A549 (cell line): ENCODE results near the gene LGR4. TPM values are rescaled to one million over a fixed set of nuclear protein-coding genes. Genes with fewer than 3 reads are reported as not detected.
A peak's percentile ranks its signal among the peaks of the same experiment; 100 is the strongest.

Experiments used
- ATAC-seq, 2 experiments: fragments of 200-7000 bp in 1 of 2; fragments of >200 bp in 1 of 2; cut with Nextera tagmentation in 1 of 2; cut with Tn5 transposase in 1 of 2; 3 replicates each; pipeline versions ENCODE4 v1.8.0 to v1.9.1; 2018 to 2020; ENCODE audit warnings: mild to moderate bottlenecking in 1 of 2, moderate library complexity in 1 of 2
- CTCF ChIA-PET: fragments of 300-600 bp; sonication (Branson Sonifier 250); formaldehyde crosslinking; extraction: SDS; loops from one replicate; lab custom pipeline; 2021; ENCODE audit warnings: antibody characterized with exemption, inconsistent platforms; lab: Yijun Ruan, JAX
- POLR2A ChIA-PET: fragments of 350-600 bp; formaldehyde crosslinking; extraction: SDS; loops from one replicate; lab custom pipeline; 2021; ENCODE audit warnings: antibody characterized with exemption, inconsistent platforms; lab: Yijun Ruan, JAX
- DNase-seq, 2 experiments: peaks; one replicate each; pipeline versions ENCODE4 v3.0.0 to v3.0.0-alpha.2; 2011 to 2016; ENCODE audit warnings: low read depth in 1 of 2, low spot score in 1 of 2
- FAIRE-seq: peaks from 2 replicates; lab custom pipeline; 2011; peaks lifted over from hg19 to GRCh38; lab: Jason Lieb, UNC
- H3K27ac ChIP-seq, 2 experiments: fragments of >200 bp; sonication (Bioruptor Twin); formaldehyde crosslinking; 3 replicates each; pipeline ENCODE4 v1.5.1; 2016 to 2017
- H3K4me1 ChIP-seq: fragments of >200 bp; sonication (Bioruptor Twin); formaldehyde crosslinking; 3 replicates; pipeline ENCODE4 v1.6.1; 2016
- H3K4me2 ChIP-seq: fragments of >200 bp; sonication (Bioruptor Twin); formaldehyde crosslinking; 3 replicates; pipeline ENCODE4 v1.6.1; 2016
- H3K4me3 ChIP-seq: fragments of >200 bp; sonication (Bioruptor Twin); formaldehyde crosslinking; 3 replicates; pipeline ENCODE4 v1.5.1; 2016
- H3K9me3 ChIP-seq: fragments of >200 bp; sonication (Bioruptor Twin); formaldehyde crosslinking; 3 replicates; pipeline ENCODE4 v1.6.1; 2016
- CEBPB ChIP-seq, 2 experiments: fragments of >200 bp in 1 of 2; sonication (Bioruptor Twin) in 1 of 2; formaldehyde crosslinking in 1 of 2; IDR thresholded peaks; 2 replicates each; pipeline ENCODE4 v1.6.1; 2012 to 2016
- E2F6 ChIP-seq: IDR thresholded peaks from 2 replicates; pipeline ENCODE4 v1.6.1; 2012; ENCODE audit warnings: low read depth, borderline replicate concordance
- EHMT2 ChIP-seq: fragments of 200-600 bp; sonication (generic); IDR thresholded peaks from 2 replicates; pipeline ENCODE4 v1.6.1; 2016; ENCODE audit warnings: antibody characterized with exemption, low read depth, mild to moderate bottlenecking, moderate library complexity
- ELK1 ChIP-seq: fragments of 150-350 bp; IDR thresholded peaks from 2 replicates; pipeline ENCODE4 v1.6.1; 2014; ENCODE audit warnings: low read depth, mild to moderate bottlenecking, low read length
- FOSL2 ChIP-seq, 2 experiments: fragments of 450-650 bp in 1 of 2; fragments of >200 bp in 1 of 2; sonication (Bioruptor Twin) in 1 of 2; formaldehyde crosslinking; IDR thresholded peaks; 2 replicates each; pipeline versions ENCODE4 v1.5.0 to v1.6.1; 2016 to 2020; ENCODE audit warnings: mild to moderate bottlenecking in 1 of 2, moderate library complexity in 1 of 2
- FOXS1 ChIP-seq: fragments of 250-450 bp; sonication (Bioruptor Pico); IDR thresholded peaks from 2 replicates; pipeline ENCODE4 v1.5.0; 2020; ENCODE audit warnings: mild to moderate bottlenecking, moderate library complexity
- GATA3 ChIP-seq: IDR thresholded peaks from 2 replicates; pipeline ENCODE4 v1.6.1; 2012; ENCODE audit warnings: borderline replicate concordance
- HDAC2 ChIP-seq: fragments of 200-600 bp; sonication (generic); IDR thresholded peaks from 2 replicates; pipeline ENCODE4 v1.6.1; 2016
- JUNB ChIP-seq: fragments of >200 bp; sonication (Bioruptor Twin); formaldehyde crosslinking; IDR thresholded peaks from 2 replicates; pipeline ENCODE4 v1.6.1; 2016
- MAX ChIP-seq: IDR thresholded peaks from 2 replicates; pipeline ENCODE4 v1.6.1; 2012
- NFE2L2 ChIP-seq: fragments of 150-350 bp; conservative IDR thresholded peaks from 2 replicates; pipeline ENCODE4 v1.6.1; 2014; ENCODE audit warnings: low read length
- NR3C1 ChIP-seq: fragments of >200 bp; sonication (Bioruptor Twin); formaldehyde crosslinking; IDR thresholded peaks from 3 replicates; pipeline ENCODE4 v1.6.1; 2017
- RARB ChIP-seq: fragments of 250-450 bp; sonication (Bioruptor Pico); IDR thresholded peaks from 2 replicates; pipeline ENCODE4 v1.8.0; 2021; ENCODE audit warnings: mild to moderate bottlenecking, moderate library complexity
- REST ChIP-seq: fragments of 200-600 bp; sonication (generic); IDR thresholded peaks from 2 replicates; pipeline ENCODE4 v1.6.1; 2016; ENCODE audit warnings: antibody characterized with exemption, mild to moderate bottlenecking, moderate library complexity
- SREBF2 ChIP-seq: fragments of 450-650 bp; IDR thresholded peaks from 2 replicates; pipeline ENCODE4 v1.6.1; 2014; ENCODE audit warnings: mild to moderate bottlenecking, moderate library complexity
- USF2 ChIP-seq: fragments of 450-650 bp; IDR thresholded peaks from 2 replicates; pipeline ENCODE4 v1.6.1; 2014; ENCODE audit warnings: antibody characterized with exemption
- ZNF302 ChIP-seq: fragments of 250-450 bp; sonication (Bioruptor Pico); IDR thresholded peaks from 2 replicates; pipeline ENCODE4 v1.9.0; 2021; ENCODE audit warnings: inconsistent platforms, mild to moderate bottlenecking, moderate library complexity
- ZSCAN20 ChIP-seq: fragments of 250-450 bp; sonication (Bioruptor Pico); IDR thresholded peaks from 2 replicates; pipeline ENCODE4 v1.8.0; 2022; ENCODE audit warnings: mild to moderate bottlenecking, moderate library complexity
- WGBS: methylation state at CpG from one replicate; pipeline ENCODE4 v1.1.6; 2017; ENCODE audit errors: missing lambda C conversion rate; 5-methylcytosine and 5-hydroxymethylcytosine counted together
- polyA plus RNA-seq, 4 experiments: library from polyadenylated mRNA; depleted of rRNA in 3 of 4; stranded (reverse); fragments of >200 nt; fragmentation: RNase III in 1 of 4; extraction: RNeasy Plus Mini Kit Qiagen cat#74134 plus additional on column Dnase treatment in 1 of 4; gene quantifications; 2 replicates in 3 of 4; 3 replicates in 1 of 4; pipeline ENCODE4 v1.2.3, GENCODE V29; 2011 to 2017

LGR4 gene
- polyA plus RNA-seq, 2 of the 4 experiments (the other 2 are of a cell fraction) = 41.2 to 130 TPM

- H3K27ac ChIP-seq = peak overlapping the region; percentile 94 to 98
- H3K4me2 ChIP-seq = peak overlapping the region; percentile 79
- DNase-seq (no peak), FAIRE-seq (no peak), ATAC-seq (no peak)
- WGBS = under 1% methylated on average over 3 of the region's 3 CpGs
- no peaks in the 10 kb centered on the region for H3K9me3 ChIP-seq
- CTCF ChIA-PET = interaction anchor here (0.8 kb wide), 1 partner anchor 11 kb away, joined by 3 read pairs; no protein-coding TSS in a partner anchor
- peak overlapping the region; percentile 89 for H3K4me3 ChIP-seq
- peaks cover 40% of the 10 kb centered on the region for H3K4me1 ChIP-seq
- POLR2A ChIA-PET = no interaction called here
- no peak for TF ChIP-seq NFE2L2
- TF ChIP-seq MAX = no peak
- TF ChIP-seq, all 56 proteins: peak for 0
These were observed 2.4 kb downstream of the LGR4 start for GRCh38 chr11:27470166-27470565.

GRCh38 chr11:27468995-27469695, 3.4 kb downstream of the LGR4 start:
- Histone ChIP-seq H3K4me2 (peak overlapping the region; percentile 79), H3K27ac (peak overlapping the region; percentile 94 to 98), H3K4me3 (peak overlapping the region; percentile 89), H3K9me3 (no peaks in the 10 kb centered on the region), H3K4me1 (peaks cover 50% of the 10 kb centered on the region)
- no peak for ATAC-seq
- no peak for FAIRE-seq
- no peak for DNase-seq
- ChIA-PET POLR2A (interaction anchor here (1.4 to 1.5 kb wide), 2 partner anchors 73 to 235 kb away, joined by 4 to 6 read pairs; no protein-coding TSS in a partner anchor), CTCF (interaction anchor here (0.7 to 1.1 kb wide), 3 partner anchors 20 to 102 kb away, joined by 3 read pairs; no protein-coding TSS in a partner anchor)
- 2% methylated on average over 8 of the region's 8 CpGs for WGBS
- no peak for TF ChIP-seq SREBF2

GRCh38 chr11:27468209-27468994, 4.2 kb downstream of the LGR4 start:
- Histone ChIP-seq H3K4me2 (peak overlapping the region; percentile 79), H3K27ac (peak overlapping the region; percentile 94 to 98), H3K9me3 (no peaks in the 10 kb centered on the region), H3K4me3 (peak overlapping the region; percentile 89), H3K4me1 (peaks cover 54% of the 10 kb centered on the region)
- TF ChIP-seq USF2 (no peak), JUNB (peak; percentile 46; the same call in 1 of the 2 replicates), RARB (no peak), FOSL2 (IDR thresholded peaks at IDR 0.05) (no peak), FOSL2 (CRISPR knock-in tag; IDR thresholded peaks at IDR 0.05) (peak; percentile 66), GATA3 (no peak), ELK1 (no peak), MAX (peak; percentile 21; the same call in 1 of the 2 replicates), FOXS1 (CRISPR knock-in tag) (no peak), E2F6 (no peak), HDAC2 (no peak), EHMT2 (no peak), REST (peak; percentile 54; the same call in 1 of the 2 replicates), CEBPB (IDR thresholded peaks at IDR 0.05) (peak; percentile 29 to 69; a peak in 2 of 4 replicates), NR3C1 (no peak), ZNF302 (CRISPR knock-in tag) (no peak), ZSCAN20 (CRISPR knock-in tag) (no peak)
- POLR2A ChIA-PET = interaction anchor here (0.7 to 1.5 kb wide), 3 partner anchors 73 to 234 kb away, joined by 4 to 6 read pairs (median 4); no protein-coding TSS in a partner anchor
- CTCF ChIA-PET = interaction anchor here (0.7 to 1.1 kb wide), 5 partner anchors 14 to 285 kb away, joined by 3 to 4 read pairs (median 3); no protein-coding TSS in a partner anchor
- ATAC-seq (0 out of 6 replicates have a peak, but pooled peaks of 1 of the 2 experiments have one; percentile 2), FAIRE-seq (no peak), DNase-seq (peak in 1 of 2 experiments; percentile 58)
- 1% methylated on average over 5 of the region's 5 CpGs for WGBS
